Measurements from ENCODE around the gene SORCS2.

DNA sequence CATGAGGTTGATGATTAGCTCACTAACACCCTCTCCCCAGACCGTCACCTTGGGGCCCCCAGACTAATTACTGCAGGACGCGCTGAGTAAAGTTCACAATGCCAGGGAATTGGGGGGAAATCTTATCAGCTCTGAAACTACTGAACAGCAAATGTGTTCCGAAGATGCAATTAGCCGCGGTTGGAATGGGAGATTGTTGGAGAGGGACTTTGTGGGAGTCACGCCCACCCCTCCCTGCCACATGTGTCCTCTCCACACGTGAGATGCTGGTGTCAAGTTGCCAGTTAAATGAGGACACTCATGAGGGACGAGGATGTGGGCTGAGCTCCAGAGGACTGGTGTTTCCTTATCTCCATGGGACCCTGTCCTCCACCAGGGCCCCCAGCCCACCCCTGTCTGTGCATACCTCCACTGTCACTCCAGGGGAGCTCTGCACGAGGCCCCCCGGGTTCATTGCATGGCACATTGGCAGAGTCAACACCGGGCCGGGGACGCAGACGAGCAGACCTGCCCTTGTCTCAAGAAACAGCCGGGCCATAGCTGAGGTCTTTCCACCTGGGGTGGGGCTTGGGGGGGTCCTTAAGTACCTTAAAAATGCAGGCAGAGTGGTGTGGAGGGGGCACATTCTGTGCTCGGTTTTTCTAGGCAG is 417.8 kb downstream of the SORCS2 start:
- TF ChIP-seq, protein P1, sequence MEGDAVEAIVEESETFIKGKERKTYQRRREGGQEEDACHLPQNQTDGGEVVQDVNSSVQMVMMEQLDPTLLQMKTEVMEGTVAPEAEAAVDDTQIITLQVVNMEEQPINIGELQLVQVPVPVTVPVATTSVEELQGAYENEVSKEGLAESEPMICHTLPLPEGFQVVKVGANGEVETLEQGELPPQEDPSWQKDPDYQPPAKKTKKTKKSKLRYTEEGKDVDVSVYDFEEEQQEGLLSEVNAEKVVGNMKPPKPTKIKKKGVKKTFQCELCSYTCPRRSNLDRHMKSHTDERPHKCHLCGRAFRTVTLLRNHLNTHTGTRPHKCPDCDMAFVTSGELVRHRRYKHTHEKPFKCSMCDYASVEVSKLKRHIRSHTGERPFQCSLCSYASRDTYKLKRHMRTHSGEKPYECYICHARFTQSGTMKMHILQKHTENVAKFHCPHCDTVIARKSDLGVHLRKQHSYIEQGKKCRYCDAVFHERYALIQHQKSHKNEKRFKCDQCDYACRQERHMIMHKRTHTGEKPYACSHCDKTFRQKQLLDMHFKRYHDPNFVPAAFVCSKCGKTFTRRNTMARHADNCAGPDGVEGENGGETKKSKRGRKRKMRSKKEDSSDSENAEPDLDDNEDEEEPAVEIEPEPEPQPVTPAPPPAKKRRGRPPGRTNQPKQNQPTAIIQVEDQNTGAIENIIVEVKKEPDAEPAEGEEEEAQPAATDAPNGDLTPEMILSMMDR (IDR thresholded peaks at IDR 0.05), result no peak
- TF ChIP-seq POLR2AphosphoS5 (IDR thresholded peaks at IDR 0.05; ENCODE audit: low read depth, low read length), result no peak

Data from Panc1 (cell line).